HepG2 (cell line): ENCODE measurements around the gene NUTF2. TPM values are rescaled to one million over a fixed set of nuclear protein-coding genes. Genes with fewer than 3 reads are reported as not detected.
A peak's percentile ranks its signal among the peaks of the same experiment; 100 is the strongest.

Experiments
- DNMT3B ChIP-seq: conservative IDR thresholded peaks from 2 replicates; pipeline ENCODE4 v1.6.1; 2016; ENCODE audit warnings: missing biosample characterization, control low read depth
- E2F2 ChIP-seq: sonication (generic); formaldehyde crosslinking; IDR thresholded peaks from 2 replicates; pipeline ENCODE4 v1.4.0; 2020; ENCODE audit warnings: missing genetic modification reagents, borderline replicate concordance
- ETS1 ChIP-seq: sonication (generic); formaldehyde crosslinking; IDR thresholded peaks from 2 replicates; pipeline ENCODE4 v1.4.0; 2020; ENCODE audit warnings: missing genetic modification reagents
- FOXM1 ChIP-seq: sonication (generic); formaldehyde crosslinking; IDR thresholded peaks from 2 replicates; pipeline ENCODE4 v1.5.0; 2020; ENCODE audit warnings: missing genetic modification reagents
- FOXO1 ChIP-seq: sonication (generic); formaldehyde crosslinking; IDR thresholded peaks from 2 replicates; pipeline ENCODE4 v1.4.0; 2020; ENCODE audit warnings: missing genetic modification reagents
- HNRNPUL1 ChIP-seq: fragments of 200-400 bp; formaldehyde crosslinking; IDR thresholded peaks from 2 replicates; pipeline ENCODE4 v1.6.1; 2017; ENCODE audit warnings: low read depth, mild to moderate bottlenecking, low read length, moderate library complexity
- JUN ChIP-seq: sonication (generic); formaldehyde crosslinking; IDR thresholded peaks from 2 replicates; pipeline ENCODE4 v1.4.0; 2020; ENCODE audit warnings: mild to moderate bottlenecking, missing genetic modification reagents
- MIXL1 ChIP-seq: IDR thresholded peaks from 2 replicates; pipeline ENCODE4 v1.6.1; 2016
- MTA3 ChIP-seq: sonication (generic); formaldehyde crosslinking; IDR thresholded peaks from 2 replicates; pipeline ENCODE4 v1.4.0; 2020; ENCODE audit warnings: missing genetic modification reagents
- NFE2 ChIP-seq: sonication (generic); formaldehyde crosslinking; IDR thresholded peaks from 2 replicates; pipeline ENCODE4 v1.4.0; 2020; ENCODE audit warnings: missing genetic modification reagents
- NPAS2 ChIP-seq: sonication (generic); formaldehyde crosslinking; IDR thresholded peaks from 2 replicates; pipeline ENCODE4 v1.8.0; 2022; ENCODE audit warnings: mild to moderate bottlenecking, missing genetic modification reagents, borderline replicate concordance
- POLR2AphosphoS5 ChIP-seq: IDR thresholded peaks from 2 replicates; pipeline ENCODE4 v1.6.1; 2012; ENCODE audit warnings: low read depth, low read length
- RFX5 ChIP-seq: IDR thresholded peaks from 2 replicates; pipeline ENCODE4 v1.6.1; 2011; ENCODE audit warnings: low read depth, low read length, improper control_type of control experiment
- RNF2 ChIP-seq: fragments of 450-650 bp; conservative IDR thresholded peaks from 2 replicates; pipeline ENCODE4 v1.6.1; 2016; ENCODE audit warnings: low read depth
- SETDB1 ChIP-seq: sonication (generic); formaldehyde crosslinking; IDR thresholded peaks from 2 replicates; pipeline ENCODE4 v1.5.1; 2020; ENCODE audit warnings: missing genetic modification reagents, mild to moderate bottlenecking, borderline replicate concordance
- SMAD1 ChIP-seq: sonication (generic); formaldehyde crosslinking; IDR thresholded peaks from 2 replicates; pipeline ENCODE4 v1.4.0; 2020; ENCODE audit warnings: missing genetic modification reagents, low read depth, mild to moderate bottlenecking, borderline replicate concordance
- TGIF2 ChIP-seq: IDR thresholded peaks from 2 replicates; pipeline ENCODE4 v1.6.1; 2016; ENCODE audit warnings: control low read depth, missing compliant biosample characterization
- U2AF2 ChIP-seq: fragments of 200-400 bp; formaldehyde crosslinking; IDR thresholded peaks from 2 replicates; pipeline ENCODE4 v1.6.1; 2017; ENCODE audit warnings: low read depth, mild to moderate bottlenecking, low read length
- ZBTB25 ChIP-seq: IDR thresholded peaks from 2 replicates; pipeline ENCODE4 v1.6.1; 2018; ENCODE audit warnings: missing genetic modification reagents
- ZBTB33 ChIP-seq: sonication (generic); formaldehyde crosslinking; IDR thresholded peaks from 2 replicates; pipeline ENCODE4 v1.4.0; 2020; ENCODE audit warnings: missing genetic modification reagents
- ZMAT3 ChIP-seq: sonication (generic); formaldehyde crosslinking; conservative IDR thresholded peaks from 2 replicates; pipeline ENCODE4 v1.7.0; 2021; ENCODE audit warnings: missing genetic modification reagents
- ZNF136 ChIP-seq: sonication (generic); formaldehyde crosslinking; IDR thresholded peaks from 2 replicates; pipeline ENCODE4 v1.8.1; 2022; ENCODE audit warnings: low read depth, mild to moderate bottlenecking, moderate library complexity, missing genetic modification reagents
- ZNF33B ChIP-seq: sonication (generic); formaldehyde crosslinking; IDR thresholded peaks from 2 replicates; pipeline ENCODE4 v1.5.1; 2020; ENCODE audit warnings: mild to moderate bottlenecking, missing genetic modification reagents
- ZNF451 ChIP-seq: sonication (generic); formaldehyde crosslinking; IDR thresholded peaks from 2 replicates; pipeline ENCODE4 v1.5.0; 2020; ENCODE audit warnings: mild to moderate bottlenecking, missing genetic modification reagents
- ZNF510 ChIP-seq: sonication (generic); formaldehyde crosslinking; IDR thresholded peaks from 2 replicates; pipeline ENCODE4 v1.4.0; 2020; ENCODE audit warnings: low read depth, mild to moderate bottlenecking, missing genetic modification reagents
- ZNF546 ChIP-seq: sonication (generic); formaldehyde crosslinking; conservative IDR thresholded peaks from 2 replicates; pipeline ENCODE4 v1.8.1; 2023; ENCODE audit warnings: mild to moderate bottlenecking, missing genetic modification reagents
- ZNF552 ChIP-seq: sonication (generic); formaldehyde crosslinking; IDR thresholded peaks from 2 replicates; pipeline ENCODE4 v1.9.0; 2022; ENCODE audit warnings: missing genetic modification reagents, mild to moderate bottlenecking, borderline replicate concordance
- ZNF567 ChIP-seq: sonication (generic); formaldehyde crosslinking; IDR thresholded peaks from 2 replicates; pipeline ENCODE4 v1.8.1; 2023; ENCODE audit warnings: mild to moderate bottlenecking, missing genetic modification reagents, borderline replicate concordance
- polyA plus RNA-seq, 8 experiments: library from polyadenylated mRNA; depleted of rRNA in 3 of 8; stranded (reverse) in 7 of 8; unstranded in 1 of 8; fragments of >200 nt; fragmentation: Illumina TruSeq in 4 of 8; extraction: Trizol in 4 of 8; gene quantifications; 2 replicates each; pipeline versions ENCODE4 v1.2.1 to v1.2.3, GENCODE V29; 2011 to 2016; ENCODE audit warnings: low read depth in 4 of 8, missing spikeins in 1 of 8, mixed read lengths in 1 of 8; ENCODE audit not compliant: insufficient read depth in 1 of 8
- total RNA-seq, 5 experiments: library from RNA; depleted of rRNA; stranded (reverse); fragments of >200 nt; fragmentation: Illumina TruSeq; extraction: Trizol; gene quantifications; 2 replicates each; pipeline ENCODE4 v1.2.3, GENCODE V29; 2016; ENCODE audit warnings: low read depth in 1 of 5

The NUTF2 gene
- total and polyA plus RNA-seq, 2 of the 13 experiments (the other 11 are each of a cell fraction or from before 2014, with no cell fraction given) = 168 to 214 TPM

- TF ChIP-seq ZBTB25 (no peak), ZNF510 (CRISPR knock-in tag) (no peak), POLR2AphosphoS5 (no peak), ZNF451 (no peak), ETS1 (no peak), NFE2 (CRISPR knock-in tag) (no peak), JUN (CRISPR knock-in tag) (no peak), FOXM1 (no peak), U2AF2 (no peak), RNF2 (no peak), FOXO1 (CRISPR knock-in tag) (peak; percentile 82), ZNF33B (CRISPR knock-in tag) (no peak), TGIF2 (peak; percentile 85), SETDB1 (CRISPR knock-in tag) (no peak), ZNF136 (no peak), DNMT3B (CRISPR knock-in tag) (no peak), ZNF552 (CRISPR knock-in tag) (no peak), HNRNPUL1 (no peak), MIXL1 (peak; percentile 40; the same call in 1 of the 2 replicates), ZMAT3 (CRISPR knock-in tag) (no peak), RFX5 (peak; percentile 63), ZNF546 (CRISPR knock-in tag) (no peak), MTA3 (CRISPR knock-in tag) (no peak), SMAD1 (CRISPR knock-in tag) (no peak), E2F2 (CRISPR knock-in tag) (no peak), NPAS2 (no peak), ZBTB33 (CRISPR knock-in tag) (no peak), ZNF567 (no peak)
Measured at GRCh38 chr16:67857547-67858233, 11.0 kb downstream of the NUTF2 start (continued).
